LNCaP clone FGC (cell line): ENCODE measurements around the gene DLG1.
A peak's percentile ranks its signal among the peaks of the same experiment; 100 is the strongest.

Source experiments
- DNase-seq: peaks from one replicate; pipeline ENCODE4 v3.0.0-alpha.2; 2011; ENCODE audit warnings: low read depth
- H3K4me3 ChIP-seq: 2 replicates; pipeline ENCODE4 v1.5.1; 2011; ENCODE audit warnings: mild to moderate bottlenecking, low read depth, low read length, control low read depth
- TF ChIP-seq, protein P1 (sequence below): IDR thresholded peaks from 2 replicates; pipeline ENCODE4 v1.5.1; 2012; ENCODE audit warnings: mild to moderate bottlenecking; ENCODE audit not compliant: control insufficient read depth, insufficient read depth; ENCODE audit errors: extremely low read depth

The DLG1 gene

DNA sequence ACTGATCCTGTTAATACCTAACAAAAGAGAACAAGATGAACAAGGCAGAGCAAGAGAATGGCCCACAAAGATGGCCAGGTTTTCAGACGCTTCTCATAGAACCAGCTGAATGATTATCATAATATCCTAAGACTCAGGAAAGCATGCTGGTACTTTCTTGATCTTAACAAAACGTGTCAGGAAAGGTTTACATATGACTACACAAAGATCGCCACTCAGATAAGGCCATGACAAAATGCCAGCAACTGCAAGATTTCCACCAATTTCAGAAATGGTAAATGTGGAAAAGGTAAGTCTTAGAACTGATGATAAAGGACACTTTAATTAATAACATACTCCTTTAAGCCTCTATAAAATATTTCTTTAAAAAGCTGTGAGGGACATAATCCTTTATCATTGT lies 108.8 kb downstream of the DLG1 start:
- TF ChIP-seq, protein P1, sequence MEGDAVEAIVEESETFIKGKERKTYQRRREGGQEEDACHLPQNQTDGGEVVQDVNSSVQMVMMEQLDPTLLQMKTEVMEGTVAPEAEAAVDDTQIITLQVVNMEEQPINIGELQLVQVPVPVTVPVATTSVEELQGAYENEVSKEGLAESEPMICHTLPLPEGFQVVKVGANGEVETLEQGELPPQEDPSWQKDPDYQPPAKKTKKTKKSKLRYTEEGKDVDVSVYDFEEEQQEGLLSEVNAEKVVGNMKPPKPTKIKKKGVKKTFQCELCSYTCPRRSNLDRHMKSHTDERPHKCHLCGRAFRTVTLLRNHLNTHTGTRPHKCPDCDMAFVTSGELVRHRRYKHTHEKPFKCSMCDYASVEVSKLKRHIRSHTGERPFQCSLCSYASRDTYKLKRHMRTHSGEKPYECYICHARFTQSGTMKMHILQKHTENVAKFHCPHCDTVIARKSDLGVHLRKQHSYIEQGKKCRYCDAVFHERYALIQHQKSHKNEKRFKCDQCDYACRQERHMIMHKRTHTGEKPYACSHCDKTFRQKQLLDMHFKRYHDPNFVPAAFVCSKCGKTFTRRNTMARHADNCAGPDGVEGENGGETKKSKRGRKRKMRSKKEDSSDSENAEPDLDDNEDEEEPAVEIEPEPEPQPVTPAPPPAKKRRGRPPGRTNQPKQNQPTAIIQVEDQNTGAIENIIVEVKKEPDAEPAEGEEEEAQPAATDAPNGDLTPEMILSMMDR, result no peak
- no peak for DNase-seq
- H3K4me3 ChIP-seq, result no peak overlapping the region

DNA sequence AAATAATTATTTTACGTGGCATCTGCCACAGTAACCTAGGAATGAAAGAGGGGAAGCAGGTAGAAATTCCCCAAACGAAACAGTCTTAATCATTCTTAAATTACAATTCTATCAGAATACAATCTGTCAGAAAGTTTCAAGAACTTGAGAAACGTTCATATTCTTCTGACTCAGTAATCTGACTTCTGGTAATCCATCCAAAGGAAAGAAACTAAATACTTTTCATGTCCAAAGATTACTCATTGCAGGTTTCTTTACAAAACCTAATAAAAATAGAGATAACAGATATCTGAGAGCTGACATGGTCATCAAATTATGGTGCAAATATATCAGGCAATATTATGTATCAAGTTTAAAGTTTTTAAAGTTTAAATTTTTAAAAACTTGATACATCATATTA lies 109.4 kb downstream of the DLG1 start:
- TF ChIP-seq, protein P1, result no peak

DNA sequence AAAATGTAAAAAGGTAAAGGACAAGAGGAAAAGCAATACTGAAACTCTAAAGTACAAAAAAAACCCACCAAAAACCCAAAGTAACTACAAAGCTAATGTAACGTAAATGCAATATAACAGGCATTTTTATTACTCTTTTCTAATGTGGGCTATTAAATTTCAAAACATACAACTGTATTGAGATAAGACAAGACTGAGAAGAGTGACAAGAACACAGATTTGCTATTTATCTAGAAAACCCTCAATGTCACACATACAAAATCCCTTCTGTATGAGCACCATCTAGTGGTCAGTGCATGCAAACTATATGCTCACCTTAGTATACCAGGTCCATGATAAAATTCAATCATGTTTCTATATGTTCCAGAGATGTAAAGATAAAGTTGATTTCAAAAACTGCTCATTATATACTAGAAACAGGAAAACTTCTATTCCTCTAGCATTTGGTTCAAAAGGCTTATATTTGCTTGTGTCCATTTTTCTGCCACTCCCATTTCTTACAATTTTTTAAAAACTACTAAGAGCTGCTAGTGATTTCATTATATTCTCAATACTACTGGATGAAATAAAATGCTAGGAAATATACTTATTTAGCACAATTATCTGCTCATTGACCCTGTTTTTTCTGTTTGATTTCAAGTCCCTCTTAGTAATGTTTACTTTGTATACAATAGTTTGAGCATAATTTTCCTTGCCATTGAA lies 111.4 kb downstream of the DLG1 start:
- H3K4me3 ChIP-seq, result no peak overlapping the region
- TF ChIP-seq, protein P1, result peak; percentile 76
- peak; percentile 64 for DNase-seq

More for the DNA sequence above, 109.4 kb downstream of the DLG1 start:
- no peak overlapping the region for H3K4me3 ChIP-seq
- no peak for DNase-seq

DNA sequence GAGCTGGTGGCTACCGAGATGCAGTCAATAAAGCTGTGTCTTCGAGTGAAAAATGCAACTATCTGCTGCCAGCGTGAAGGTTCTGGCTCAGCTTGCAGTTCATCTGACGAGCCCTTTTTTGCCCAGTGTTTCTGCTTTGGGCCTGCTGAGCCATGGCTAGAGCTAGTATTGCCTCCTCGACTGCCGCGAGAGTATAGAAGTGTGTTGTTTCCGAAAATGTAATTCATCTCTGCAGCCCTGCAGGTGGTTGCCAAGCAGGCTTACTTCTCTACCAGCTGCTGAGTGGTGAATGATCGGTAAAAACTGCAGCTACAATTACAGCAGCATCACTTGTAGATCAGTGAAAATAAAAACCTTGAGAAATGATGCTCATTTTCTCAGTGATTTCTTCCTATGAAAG lies 114.8 kb downstream of the DLG1 start:
- H3K4me3 ChIP-seq, result no peak overlapping the region
- TF ChIP-seq, protein P1, result no peak
- no peak for DNase-seq

DNA sequence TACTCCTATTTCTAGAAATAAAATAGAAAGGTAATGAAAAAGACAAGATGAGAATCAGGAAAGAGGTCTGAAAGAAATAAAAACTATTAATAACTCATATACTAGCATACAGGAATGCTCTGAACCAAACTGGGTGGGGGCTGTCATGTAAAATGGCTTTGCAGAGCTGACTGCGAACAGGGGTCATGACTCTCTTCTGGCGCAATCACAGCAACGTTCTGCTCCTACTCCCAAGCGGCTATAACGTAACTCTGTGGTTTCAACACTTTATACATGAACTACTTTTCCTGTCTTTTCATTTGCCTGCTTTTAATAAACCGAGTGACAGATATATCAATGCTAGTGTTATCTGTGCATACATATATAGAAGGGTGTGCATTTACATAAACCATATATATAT lies 116.7 kb downstream of the DLG1 start:
- TF ChIP-seq, protein P1, result no peak
- H3K4me3 ChIP-seq, result no peak overlapping the region
- DNase-seq, result no peak

DNA sequence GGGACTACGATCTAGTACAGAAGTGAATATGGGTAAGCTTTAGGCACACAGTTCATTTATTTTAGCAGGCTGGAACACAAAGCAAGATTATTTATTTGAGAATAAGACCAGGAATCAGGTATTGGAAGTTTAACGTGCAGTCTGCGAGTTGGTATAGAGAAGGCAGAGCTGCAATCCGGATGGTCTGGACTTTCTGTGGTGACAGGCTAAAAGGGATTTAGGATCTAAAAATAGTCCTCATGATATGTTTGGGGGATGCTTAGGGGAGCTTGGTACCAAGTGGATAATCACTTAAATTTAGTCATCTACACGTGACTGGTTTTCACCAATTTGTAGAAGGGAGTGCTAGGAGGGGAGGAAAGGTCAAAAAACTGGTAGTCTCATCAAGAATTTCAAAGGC lies 119.4 kb downstream of the DLG1 start:
- no peak for DNase-seq
- no peak overlapping the region for H3K4me3 ChIP-seq
- TF ChIP-seq, protein P1, result no peak

DNA sequence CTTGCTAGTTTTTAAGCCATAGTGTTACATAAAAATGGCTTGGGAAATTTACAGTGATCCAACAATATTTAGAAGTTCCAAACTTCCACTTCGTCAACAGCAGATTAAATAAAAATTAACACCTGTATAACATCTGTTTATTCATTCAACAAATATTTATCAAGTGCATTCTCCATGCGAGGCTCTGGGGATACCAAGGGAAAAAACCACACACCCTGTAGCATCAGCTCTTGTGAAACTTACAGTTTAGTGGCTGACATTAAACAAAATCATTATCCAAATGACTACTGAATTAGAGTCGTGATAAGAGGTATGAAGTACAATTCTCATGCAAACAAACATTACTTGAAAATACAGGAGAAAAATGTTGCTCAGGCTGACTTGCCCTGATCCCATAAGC lies 122.9 kb downstream of the DLG1 start:
- no peak overlapping the region for H3K4me3 ChIP-seq

More for the DNA sequence above, 122.9 kb downstream of the DLG1 start:
- TF ChIP-seq, protein P1, result no peak
- no peak for DNase-seq
